GM10248 (cell line): ENCODE results near the gene HOXC10.

ENCODE experiments used
- CTCF ChIA-PET: fragments of 300-600 bp; sonication (Branson Sonifier 250); formaldehyde crosslinking; extraction: SDS; loops from one replicate; lab custom pipeline; 2021; ENCODE audit warnings: antibody characterized with exemption; lab: Yijun Ruan, JAX
- POLR2A ChIA-PET: fragments of 350-650 bp; sonication (Branson Sonifier 250); formaldehyde crosslinking; extraction: SDS; loops from one replicate; lab custom pipeline; 2020; ENCODE audit warnings: antibody characterized with exemption; lab: Yijun Ruan, JAX
- DNase-seq: peaks from one replicate; pipeline ENCODE4 v3.0.0; 2012; ENCODE audit errors: extremely low spot score
- TF ChIP-seq, protein P1 (sequence below): IDR thresholded peaks from 2 replicates; pipeline ENCODE4 v1.5.1; 2012; ENCODE audit warnings: mild to moderate bottlenecking, low read depth; ENCODE audit errors: extremely low read depth, missing control alignments, control extremely low read depth

The HOXC10 gene

DNA sequence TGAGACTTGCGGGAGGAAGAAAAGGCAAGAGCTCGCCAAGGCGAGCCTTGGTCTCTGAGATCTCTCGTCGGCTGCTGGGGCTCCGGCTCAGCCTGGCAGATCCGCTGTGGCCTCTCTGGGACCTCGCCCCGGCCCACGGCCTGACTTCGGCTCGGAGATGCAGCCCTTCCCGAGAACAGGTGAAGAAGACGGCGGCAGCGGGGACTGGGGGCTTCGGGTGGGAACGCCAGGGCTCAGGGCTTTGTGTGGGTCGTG lies 9.0 kb downstream of the HOXC10 start:
- ChIA-PET CTCF (interaction anchor here (1.2 to 3.5 kb wide), 2 partner anchors 10 to 198 kb away, joined by 3 to 14 read pairs; no protein-coding TSS in a partner anchor), POLR2A (no interaction called here)
- DNase-seq = no peak
- TF ChIP-seq, protein P1, sequence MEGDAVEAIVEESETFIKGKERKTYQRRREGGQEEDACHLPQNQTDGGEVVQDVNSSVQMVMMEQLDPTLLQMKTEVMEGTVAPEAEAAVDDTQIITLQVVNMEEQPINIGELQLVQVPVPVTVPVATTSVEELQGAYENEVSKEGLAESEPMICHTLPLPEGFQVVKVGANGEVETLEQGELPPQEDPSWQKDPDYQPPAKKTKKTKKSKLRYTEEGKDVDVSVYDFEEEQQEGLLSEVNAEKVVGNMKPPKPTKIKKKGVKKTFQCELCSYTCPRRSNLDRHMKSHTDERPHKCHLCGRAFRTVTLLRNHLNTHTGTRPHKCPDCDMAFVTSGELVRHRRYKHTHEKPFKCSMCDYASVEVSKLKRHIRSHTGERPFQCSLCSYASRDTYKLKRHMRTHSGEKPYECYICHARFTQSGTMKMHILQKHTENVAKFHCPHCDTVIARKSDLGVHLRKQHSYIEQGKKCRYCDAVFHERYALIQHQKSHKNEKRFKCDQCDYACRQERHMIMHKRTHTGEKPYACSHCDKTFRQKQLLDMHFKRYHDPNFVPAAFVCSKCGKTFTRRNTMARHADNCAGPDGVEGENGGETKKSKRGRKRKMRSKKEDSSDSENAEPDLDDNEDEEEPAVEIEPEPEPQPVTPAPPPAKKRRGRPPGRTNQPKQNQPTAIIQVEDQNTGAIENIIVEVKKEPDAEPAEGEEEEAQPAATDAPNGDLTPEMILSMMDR = no peak

DNA sequence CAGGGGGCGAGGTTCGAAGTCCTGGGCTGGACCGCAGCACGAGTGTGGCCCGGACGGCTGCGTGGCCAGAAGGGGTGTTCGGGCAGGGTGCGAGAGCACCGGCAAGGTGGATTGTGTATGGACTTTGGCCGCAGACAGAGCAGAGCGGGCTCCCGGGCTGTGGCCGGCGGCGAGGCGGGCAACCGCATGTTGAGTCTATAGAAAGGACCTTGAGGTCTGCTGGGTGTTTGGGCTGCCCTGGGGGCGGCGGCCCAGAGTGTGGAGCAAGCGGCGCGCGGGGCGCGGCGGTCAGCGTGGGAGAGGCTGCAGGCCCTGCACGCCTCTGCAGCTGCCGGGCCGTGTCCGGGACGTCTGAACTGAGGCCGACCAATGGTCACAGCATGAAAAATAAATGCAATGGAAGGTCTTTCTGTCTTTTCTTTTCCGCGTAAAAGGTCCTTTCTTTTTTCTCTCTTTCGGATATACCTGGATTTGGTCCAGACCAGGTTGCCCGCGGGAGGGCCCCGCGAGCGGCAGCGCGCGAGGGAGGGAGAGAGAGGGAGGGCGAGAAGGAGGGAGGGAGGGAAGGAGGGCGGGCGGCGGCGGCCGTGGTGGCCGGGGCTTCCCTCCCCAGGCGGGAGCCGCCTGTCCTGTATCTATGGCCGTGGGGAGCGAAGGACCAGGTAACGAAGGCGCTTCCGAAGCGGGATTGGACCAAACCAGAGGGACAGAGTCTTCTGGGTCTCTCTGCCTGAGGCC lies 9.5 kb downstream of the HOXC10 start:
- CTCF ChIA-PET = interaction anchor here (1.0 to 4.5 kb wide), 4 partner anchors 9 to 14 kb away, joined by 3 to 19 read pairs (median 7); partner anchors contain the start of genes HOXC10 and HOXC8
- POLR2A ChIA-PET = no interaction called here
- no peak for DNase-seq
- TF ChIP-seq, protein P1 = no peak

DNA sequence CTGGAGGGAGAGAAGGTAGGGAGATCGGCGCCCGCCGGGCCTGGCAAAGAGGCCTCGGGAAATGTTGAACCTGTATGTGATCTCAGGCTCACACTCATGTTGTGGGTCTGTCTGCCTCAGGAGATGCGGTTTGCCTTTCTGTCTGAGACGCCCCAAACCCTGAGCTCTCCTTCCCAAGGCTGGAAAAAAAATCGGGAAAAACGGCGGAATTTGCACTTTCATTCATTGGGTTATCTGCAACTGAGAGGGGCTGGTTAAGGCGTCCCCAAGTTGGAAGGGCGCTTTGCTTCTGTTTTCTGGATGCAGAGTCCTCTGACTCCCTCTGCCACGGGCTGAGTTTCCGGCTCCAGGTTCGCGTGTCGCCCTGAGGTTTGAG lies 10.0 kb downstream of the HOXC10 start:
- DNase-seq = no peak
- POLR2A ChIA-PET = no interaction called here
- CTCF ChIA-PET = interaction anchor here (1.0 to 4.5 kb wide), 5 partner anchors 9 to 38 kb away, joined by 3 to 19 read pairs (median 6); partner anchors contain the start of genes HOXC10, HOXC5 and HOXC8
- TF ChIP-seq, protein P1 = no peak

DNA sequence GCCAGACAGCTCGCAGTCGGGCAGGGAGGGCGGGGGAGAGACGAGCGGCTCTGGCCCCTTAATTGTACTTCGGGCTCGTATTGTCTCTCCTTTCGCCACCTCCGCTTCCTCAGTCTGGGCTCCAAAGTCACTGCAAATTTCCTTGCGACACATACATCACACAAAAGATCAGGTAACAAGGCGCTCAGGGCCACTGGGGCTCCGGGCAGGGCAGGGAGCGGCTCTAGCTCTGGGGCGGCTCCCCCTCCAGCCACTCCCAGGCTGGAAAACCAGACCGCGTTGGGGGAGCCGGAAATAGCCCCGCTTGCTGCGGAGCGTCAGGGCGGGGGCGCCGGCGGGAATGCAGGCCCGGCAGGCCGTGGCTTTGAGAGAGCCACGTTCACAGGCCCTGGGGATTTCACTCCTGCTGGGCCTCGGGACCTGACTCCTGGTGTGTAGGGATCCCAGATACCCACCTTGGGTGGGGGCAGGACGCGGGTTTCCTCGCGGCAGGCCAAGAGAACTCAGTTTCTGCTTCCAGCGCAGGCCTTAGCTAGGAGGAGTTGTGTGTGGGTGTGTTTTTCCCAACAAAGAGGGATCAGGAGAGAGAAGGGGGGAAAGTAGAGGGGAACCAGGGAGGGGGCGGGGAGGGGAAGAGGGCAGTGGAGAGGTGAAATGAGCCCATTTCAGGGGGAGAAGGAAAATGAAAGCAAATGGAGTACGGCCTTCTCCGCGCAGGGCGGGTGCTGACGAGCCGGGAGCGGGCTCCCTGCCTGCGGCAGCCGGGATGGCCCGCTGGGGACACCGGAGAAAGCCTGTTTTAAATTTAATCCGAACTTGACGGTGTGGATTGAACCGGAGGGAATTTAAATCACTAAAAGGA lies 10.7 kb downstream of the HOXC10 start:
- CTCF ChIA-PET = interaction anchor here (0.9 to 4.5 kb wide), 8 partner anchors 8 to 250 kb away, joined by 3 to 19 read pairs (median 4); partner anchors contain the start of genes HOXC10, HOXC5 and HOXC8
- TF ChIP-seq, protein P1 = no peak
- no peak for DNase-seq

DNA sequence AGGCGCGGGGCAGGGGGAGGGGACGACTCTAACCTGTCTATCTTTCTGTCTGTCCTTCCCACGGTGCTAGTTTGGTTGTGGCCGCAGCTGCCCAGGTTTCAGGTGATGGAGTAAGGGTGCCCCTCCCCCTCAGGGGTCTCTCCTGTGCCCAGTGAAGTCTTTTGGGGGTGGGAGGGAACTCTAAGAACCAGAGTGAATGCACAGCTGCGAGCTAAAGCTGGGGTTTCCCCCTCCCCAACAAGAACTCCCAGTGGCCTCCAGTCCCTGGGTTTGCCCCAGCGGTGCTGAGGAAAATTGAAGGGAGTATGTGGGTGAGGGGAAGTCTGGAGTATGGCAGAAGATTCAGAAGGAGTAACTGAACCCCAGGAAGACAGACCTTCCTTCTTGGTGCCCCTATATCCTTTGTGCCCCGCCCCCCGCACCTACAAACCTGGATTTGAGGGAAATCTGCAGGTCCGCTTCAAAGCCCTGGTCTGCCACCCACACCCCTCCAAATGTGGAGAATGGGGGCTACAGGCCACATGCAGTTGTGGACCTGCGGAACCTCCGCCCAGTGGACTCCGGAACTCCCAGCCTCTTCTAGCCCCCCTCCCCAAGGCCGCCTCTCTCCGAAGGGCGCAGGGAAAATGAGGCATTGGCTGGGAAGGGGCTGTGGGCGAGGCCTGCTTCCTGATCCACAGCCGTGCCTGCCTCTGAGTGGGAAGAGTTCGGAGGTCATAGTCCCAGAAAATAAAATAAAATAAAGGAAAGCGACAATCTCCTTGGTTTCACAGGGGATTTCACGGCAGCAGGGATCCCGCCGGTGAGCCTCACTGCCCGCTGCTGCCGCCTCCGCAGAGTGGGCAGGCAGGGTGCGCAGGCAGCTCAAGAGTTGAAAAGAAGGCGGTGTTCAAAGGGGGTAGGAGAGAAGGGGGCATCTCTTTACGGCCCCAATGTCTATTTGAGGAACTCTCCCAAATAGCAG lies 11.6 kb downstream of the HOXC10 start:
- CTCF ChIA-PET = interaction anchor here (0.9 to 4.5 kb wide), 10 partner anchors 7 to 251 kb away, joined by 3 to 19 read pairs (median 7); partner anchors contain the start of genes HOXC10 and HOXC5
- TF ChIP-seq, protein P1 = no peak
- POLR2A ChIA-PET = no interaction called here
- peak; percentile 58 for DNase-seq

More for the DNA sequence above, 10.7 kb downstream of the HOXC10 start:
- POLR2A ChIA-PET = no interaction called here
